KMS-11 (cell line): ENCODE results near the gene ARHGEF37.

ENCODE experiments used
- H2AFZ ChIP-seq: fragments of 200-600 bp; sonication (generic); 2 replicates; pipeline ENCODE4 v1.6.1; 2016; ENCODE audit warnings: antibody characterized with exemption, mixed run types, low read depth
- H3K27ac ChIP-seq: fragments of 200-600 bp; sonication (generic); 2 replicates; pipeline ENCODE4 v1.6.1; 2016; ENCODE audit warnings: mild to moderate bottlenecking, mixed run types
- H3K27me3 ChIP-seq: fragments of 200-600 bp; sonication (generic); 2 replicates; pipeline ENCODE4 v1.6.1; 2017; ENCODE audit warnings: mild to moderate bottlenecking, low read depth, mixed run types, moderate library complexity; ENCODE audit not compliant: insufficient read depth
- H3K36me3 ChIP-seq: fragments of 200-600 bp; sonication (generic); 2 replicates; pipeline ENCODE4 v1.6.1; 2017; ENCODE audit warnings: mild to moderate bottlenecking, mixed run types; ENCODE audit not compliant: insufficient read depth
- H3K4me1 ChIP-seq: fragments of 200-600 bp; sonication (generic); 2 replicates; pipeline ENCODE4 v1.6.1; 2016; ENCODE audit warnings: mild to moderate bottlenecking, low read depth, mixed run types; ENCODE audit not compliant: poor library complexity, severe bottlenecking
- H3K4me2 ChIP-seq: fragments of 200-600 bp; sonication (generic); 2 replicates; pipeline ENCODE4 v1.7.0; 2016; ENCODE audit warnings: mild to moderate bottlenecking, mixed run types
- H3K4me3 ChIP-seq: fragments of 200-600 bp; sonication (generic); IDR thresholded peaks from 2 replicates; pipeline ENCODE4 v1.6.1; 2017; ENCODE audit warnings: low read depth, low read length, mixed read lengths; ENCODE audit not compliant: insufficient read depth
- H3K79me2 ChIP-seq: fragments of 200-600 bp; sonication (generic); 2 replicates; pipeline ENCODE4 v1.6.1; 2016; ENCODE audit warnings: low read depth, mixed run types; ENCODE audit not compliant: insufficient read depth
- H3K9ac ChIP-seq: fragments of 200-600 bp; sonication (generic); 2 replicates; pipeline ENCODE4 v1.6.1; 2016; ENCODE audit warnings: mild to moderate bottlenecking, mixed run types
- H4K20me1 ChIP-seq: fragments of 200-600 bp; sonication (generic); 2 replicates; pipeline ENCODE4 v1.6.1; 2016; ENCODE audit warnings: mild to moderate bottlenecking, mixed run types; ENCODE audit not compliant: insufficient read depth
- TF ChIP-seq, protein P1 (sequence below): fragments of 200-600 bp; sonication (generic); conservative IDR thresholded peaks from 2 replicates; pipeline ENCODE4 v1.6.1; 2017; ENCODE audit warnings: low read depth, mild to moderate bottlenecking, antibody characterized with exemption, low read length, moderate library complexity, mixed read lengths

Gene ARHGEF37

DNA sequence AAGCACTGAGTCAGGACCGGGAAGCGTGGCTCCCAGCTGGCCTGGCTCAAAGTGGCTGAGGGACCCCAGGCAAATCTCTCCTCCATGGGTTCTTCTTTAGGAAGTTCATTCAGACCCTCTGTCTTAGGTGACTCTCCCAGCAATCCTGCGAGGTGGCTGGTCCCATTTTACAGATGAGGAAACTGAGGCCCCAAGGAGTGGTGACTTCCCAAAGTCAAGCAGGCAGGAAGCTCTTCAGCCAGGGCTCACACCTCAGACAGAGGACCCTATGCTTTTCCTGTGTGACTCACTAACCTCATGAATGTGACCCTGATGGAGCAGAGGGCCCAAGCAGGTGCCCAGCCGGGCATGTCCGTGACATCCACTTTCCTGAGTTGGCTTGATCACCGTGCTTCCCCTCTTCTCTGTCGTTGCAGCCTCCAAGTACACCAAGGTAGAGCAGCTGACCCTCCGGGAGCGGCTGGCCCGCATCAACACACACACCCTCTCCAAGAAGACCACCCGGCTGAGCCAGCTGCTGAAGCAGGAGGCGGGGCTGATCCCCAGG lies 36.5 kb downstream of the ARHGEF37 start:
- no peaks in the 10 kb centered on the region for H3K79me2 ChIP-seq
- H3K27ac ChIP-seq = peak overlapping the region; percentile 47; the same call in 1 of the 2 replicates
- peak overlapping the region; percentile 63; the same call in 1 of the 2 replicates for H3K4me2 ChIP-seq
- peaks cover 37% of the 10 kb centered on the region for H3K4me1 ChIP-seq
- H3K27me3 ChIP-seq = no peaks in the 10 kb centered on the region
- H3K9ac ChIP-seq = no peak overlapping the region
- TF ChIP-seq, protein P1, sequence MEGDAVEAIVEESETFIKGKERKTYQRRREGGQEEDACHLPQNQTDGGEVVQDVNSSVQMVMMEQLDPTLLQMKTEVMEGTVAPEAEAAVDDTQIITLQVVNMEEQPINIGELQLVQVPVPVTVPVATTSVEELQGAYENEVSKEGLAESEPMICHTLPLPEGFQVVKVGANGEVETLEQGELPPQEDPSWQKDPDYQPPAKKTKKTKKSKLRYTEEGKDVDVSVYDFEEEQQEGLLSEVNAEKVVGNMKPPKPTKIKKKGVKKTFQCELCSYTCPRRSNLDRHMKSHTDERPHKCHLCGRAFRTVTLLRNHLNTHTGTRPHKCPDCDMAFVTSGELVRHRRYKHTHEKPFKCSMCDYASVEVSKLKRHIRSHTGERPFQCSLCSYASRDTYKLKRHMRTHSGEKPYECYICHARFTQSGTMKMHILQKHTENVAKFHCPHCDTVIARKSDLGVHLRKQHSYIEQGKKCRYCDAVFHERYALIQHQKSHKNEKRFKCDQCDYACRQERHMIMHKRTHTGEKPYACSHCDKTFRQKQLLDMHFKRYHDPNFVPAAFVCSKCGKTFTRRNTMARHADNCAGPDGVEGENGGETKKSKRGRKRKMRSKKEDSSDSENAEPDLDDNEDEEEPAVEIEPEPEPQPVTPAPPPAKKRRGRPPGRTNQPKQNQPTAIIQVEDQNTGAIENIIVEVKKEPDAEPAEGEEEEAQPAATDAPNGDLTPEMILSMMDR = no peak
- H3K36me3 ChIP-seq = no peaks in the 10 kb centered on the region
- no peak overlapping the region for H2AFZ ChIP-seq
- no peak overlapping the region for H3K4me3 ChIP-seq
- no peaks in the 10 kb centered on the region for H4K20me1 ChIP-seq

DNA sequence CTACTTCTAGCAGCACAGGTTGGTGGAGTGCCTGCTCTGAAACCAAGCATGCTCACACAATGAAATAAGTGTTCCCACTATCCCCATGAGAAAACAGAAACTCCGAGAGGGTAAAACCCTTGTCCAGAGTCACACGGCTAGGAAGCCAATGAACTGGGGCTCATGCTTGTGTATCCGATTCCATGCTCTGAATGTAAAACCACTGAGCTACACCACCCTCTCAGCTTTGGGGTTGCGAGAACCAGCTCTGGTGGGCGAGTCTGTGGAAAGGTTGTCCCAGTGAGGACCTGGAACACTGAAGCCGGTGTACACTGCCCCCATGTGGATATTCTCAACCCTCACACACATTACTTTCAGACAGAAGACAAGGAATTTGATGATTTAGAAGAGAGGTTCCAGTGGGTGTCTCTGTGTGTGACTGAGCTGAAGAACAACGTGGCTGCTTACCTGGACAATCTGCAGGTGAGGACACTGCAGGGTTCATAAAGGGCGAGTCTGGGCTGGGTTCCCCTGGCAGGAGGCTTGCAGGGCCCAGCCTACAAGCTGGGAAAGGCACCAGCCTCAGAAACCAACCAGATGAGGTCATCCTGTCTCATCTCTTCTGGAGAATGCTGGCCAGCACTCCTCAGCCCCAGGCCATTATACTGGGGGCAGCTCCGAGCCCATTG lies 37.4 kb downstream of the ARHGEF37 start:
- Histone ChIP-seq H3K9ac (no peak overlapping the region), H3K79me2 (no peaks in the 10 kb centered on the region), H3K4me1 (peaks cover 37% of the 10 kb centered on the region), H3K4me3 (no peak overlapping the region), H4K20me1 (no peaks in the 10 kb centered on the region), H2AFZ (no peak overlapping the region), H3K27me3 (no peaks in the 10 kb centered on the region), H3K36me3 (no peaks in the 10 kb centered on the region), H3K4me2 (no peak overlapping the region), H3K27ac (no peak overlapping the region)
- TF ChIP-seq, protein P1 = peak; percentile 73

DNA sequence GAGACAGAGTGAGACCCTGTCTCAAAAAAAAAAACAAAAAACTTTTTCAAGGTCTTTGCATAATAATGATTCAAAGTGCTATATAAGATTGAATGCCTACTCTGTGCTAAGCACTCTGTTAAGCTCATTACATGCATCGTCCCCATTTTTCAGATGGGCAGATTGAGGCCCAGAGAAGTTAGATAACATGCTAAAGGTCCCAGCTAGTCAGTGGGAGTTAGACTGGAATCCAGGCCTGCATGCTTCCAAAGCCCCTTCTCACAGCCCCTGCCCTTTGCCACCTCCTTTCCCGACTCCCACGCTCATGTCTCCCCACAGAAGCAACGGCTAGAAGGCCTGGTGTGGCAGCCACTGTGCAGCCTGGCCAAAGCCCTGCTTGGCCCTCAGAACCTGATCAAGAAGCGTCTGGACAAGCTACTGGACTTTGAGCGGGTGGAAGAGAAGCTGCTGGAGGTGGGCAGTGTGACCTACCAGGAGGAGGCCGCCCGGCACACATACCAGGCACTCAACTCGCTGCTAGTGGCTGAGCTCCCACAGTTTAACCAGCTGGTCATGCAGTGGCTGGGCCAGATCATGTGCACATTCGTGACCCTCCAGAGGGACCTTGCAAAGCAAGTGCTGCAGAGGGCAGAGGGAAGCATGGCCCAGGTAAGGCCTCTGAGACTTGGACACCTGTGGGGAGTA lies 40.3 kb downstream of the ARHGEF37 start:
- no peaks in the 10 kb centered on the region for H4K20me1 ChIP-seq
- TF ChIP-seq, protein P1 = no peak

DNA sequence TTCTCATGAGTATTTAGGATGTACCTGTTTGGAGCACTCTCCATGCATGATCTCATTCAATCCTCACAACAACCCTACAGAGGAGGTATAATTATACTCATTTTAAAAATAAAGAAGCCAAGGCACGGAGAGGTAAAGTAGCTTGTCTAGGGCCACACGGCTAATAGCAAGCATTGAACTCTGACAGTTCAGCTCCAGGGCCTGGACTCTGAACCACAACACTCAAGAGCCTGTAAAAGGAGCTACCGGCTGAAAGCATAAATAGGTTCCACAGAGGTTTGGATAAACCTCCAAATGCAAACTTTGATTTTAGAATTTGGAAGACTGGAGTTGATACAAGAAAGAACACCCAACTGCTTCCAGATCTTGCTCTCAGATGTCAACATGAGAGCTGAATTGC lies 41.2 kb downstream of the ARHGEF37 start:
- H3K36me3 ChIP-seq = no peaks in the 10 kb centered on the region
- no peak overlapping the region for H3K4me3 ChIP-seq
- peaks cover 18% of the 10 kb centered on the region for H3K4me1 ChIP-seq
- H2AFZ ChIP-seq = no peak overlapping the region
- TF ChIP-seq, protein P1 = no peak
- no peak overlapping the region for H3K27ac ChIP-seq
- H3K79me2 ChIP-seq = no peaks in the 10 kb centered on the region
- H3K27me3 ChIP-seq = no peaks in the 10 kb centered on the region
- H3K4me2 ChIP-seq = no peak overlapping the region
- H4K20me1 ChIP-seq = no peaks in the 10 kb centered on the region
- no peak overlapping the region for H3K9ac ChIP-seq

More for the DNA sequence above, 40.3 kb downstream of the ARHGEF37 start:
- Histone ChIP-seq H3K4me1 (peaks cover 27% of the 10 kb centered on the region), H2AFZ (no peak overlapping the region), H3K4me3 (no peak overlapping the region), H3K27me3 (no peaks in the 10 kb centered on the region), H3K27ac (no peak overlapping the region), H3K4me2 (no peak overlapping the region), H3K79me2 (no peaks in the 10 kb centered on the region), H3K36me3 (no peaks in the 10 kb centered on the region), H3K9ac (no peak overlapping the region)
